Vagina (tissue), 2 donors: ENCODE measurements around the gene PRKAG2. TPM values are rescaled to one million over a fixed set of nuclear protein-coding genes. Genes with fewer than 3 reads are reported as not detected.

ENCODE experiments used
- DNase-seq, 2 donors: peaks; one replicate each; pipeline ENCODE4 v3.0.0-alpha.2; 2017; ENCODE audit errors: extremely low spot score in 2 of 2
- H3K27ac ChIP-seq: fragments of 200-600 bp; sonication (generic); one replicate; pipeline ENCODE4 v1.5.1; 2019
- H3K27me3 ChIP-seq: fragments of 200-600 bp; sonication (generic); one replicate; pipeline ENCODE4 v1.5.1; 2019
- H3K36me3 ChIP-seq, 2 donors: fragments of 200-600 bp; sonication (generic); one replicate each; pipeline ENCODE4 v1.5.1; 2017 to 2019
- H3K4me1 ChIP-seq: fragments of 200-600 bp; sonication (generic); one replicate; pipeline ENCODE4 v1.5.1; 2019
- H3K4me3 ChIP-seq, 2 donors: fragments of 200-600 bp; sonication (generic); 1 replicate in 1 of 2; 2 replicates in 1 of 2; pipeline ENCODE4 v1.5.1; 2016 to 2019
- H3K9me3 ChIP-seq: fragments of 200-600 bp; sonication (generic); one replicate; pipeline ENCODE4 v1.5.1; 2019
- POLR2A ChIP-seq, 2 donors: fragments of 450-650 bp; IDR thresholded peaks; one replicate each; pipeline ENCODE4 v1.6.1; 2017; ENCODE audit warnings: antibody characterized with exemption in 2 of 2, mild to moderate bottlenecking in 2 of 2, moderate library complexity in 2 of 2
- POLR2AphosphoS5 ChIP-seq, 2 donors: sonication (generic); formaldehyde crosslinking; IDR thresholded peaks; one replicate each; pipeline ENCODE4 v1.9.0; 2017; ENCODE audit warnings: antibody characterized with exemption in 2 of 2, mild to moderate bottlenecking in 2 of 2, low read depth in 1 of 2; ENCODE audit not compliant: insufficient read depth in 1 of 2
- intact Hi-C: fragments of 100-400 bp; cut with DNase I; formaldehyde crosslinking; loops from one replicate; pipeline ENCODE4 v1.15.1; 2023
- total RNA-seq: library from RNA; depleted of rRNA; stranded (reverse); fragments of >200 nt; gene quantifications from one replicate; pipeline ENCODE4 v1.2.3, GENCODE V29; 2016
- TF ChIP-seq, protein P1 (sequence below), 3 experiments: fragments of 450-650 bp in 2 of 3; fragments of 200-600 bp in 1 of 3; sonication (generic) in 1 of 3; IDR thresholded peaks; one replicate each; pipeline ENCODE4 v1.5.1; 2017 to 2019; ENCODE audit warnings: antibody characterized with exemption in 3 of 3, mild to moderate bottlenecking in 2 of 3, moderate library complexity in 2 of 3

Gene PRKAG2
- total RNA-seq, 1 donor from 2014 or later = 25.0 TPM

DNA sequence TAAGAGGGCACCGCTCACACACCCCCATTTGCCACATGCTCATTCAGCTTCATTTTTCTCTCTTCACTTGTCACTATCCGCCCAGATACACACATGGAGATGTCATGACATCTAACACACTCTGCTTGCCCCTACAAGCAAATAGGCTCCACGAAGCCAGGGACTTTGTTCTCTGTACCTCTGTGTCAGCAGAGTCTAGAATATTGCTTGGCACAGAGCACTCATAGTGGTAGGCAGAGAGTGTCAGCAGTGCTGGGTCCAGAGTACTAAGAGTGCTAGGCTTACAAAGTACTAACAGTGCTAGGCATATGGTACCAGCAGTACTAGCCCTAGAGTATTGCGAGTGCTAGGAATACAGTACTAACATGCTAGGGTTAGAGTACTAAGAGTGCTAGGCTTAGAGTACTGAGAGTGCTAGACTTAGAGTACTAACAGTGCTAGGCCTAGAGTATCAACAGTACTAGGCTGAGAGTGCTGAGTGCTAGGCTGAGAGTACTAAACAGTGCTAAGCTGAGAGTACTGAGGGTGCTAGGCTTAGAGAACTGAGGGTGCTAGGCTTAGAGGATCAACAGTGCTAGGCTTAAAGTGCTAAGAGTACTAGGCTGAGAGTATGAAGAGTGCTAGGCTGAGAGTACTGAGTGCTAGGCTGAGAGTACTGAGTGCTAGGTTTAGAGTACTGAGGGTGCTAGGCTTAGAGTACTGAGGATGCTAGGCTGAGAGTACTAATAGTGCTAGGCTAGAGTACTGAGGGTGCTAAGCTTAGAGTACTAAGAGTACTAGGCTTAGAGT is 166.1 kb downstream of the PRKAG2 start:
- H3K4me3 ChIP-seq = no peak overlapping the region
- intact Hi-C loops = no loop called here
- no peak for DNase-seq
- H3K36me3 ChIP-seq = no peaks in the 10 kb centered on the region
- no peaks in the 10 kb centered on the region for H3K9me3 ChIP-seq
- H3K27ac ChIP-seq = no peak overlapping the region
- TF ChIP-seq POLR2A (IDR thresholded peaks at IDR 0.05) (no peak), POLR2AphosphoS5 (IDR thresholded peaks at IDR 0.05; ENCODE audit: insufficient read depth in 1 of 2, low read depth in 1 of 2) (no peak)
- TF ChIP-seq, protein P1, sequence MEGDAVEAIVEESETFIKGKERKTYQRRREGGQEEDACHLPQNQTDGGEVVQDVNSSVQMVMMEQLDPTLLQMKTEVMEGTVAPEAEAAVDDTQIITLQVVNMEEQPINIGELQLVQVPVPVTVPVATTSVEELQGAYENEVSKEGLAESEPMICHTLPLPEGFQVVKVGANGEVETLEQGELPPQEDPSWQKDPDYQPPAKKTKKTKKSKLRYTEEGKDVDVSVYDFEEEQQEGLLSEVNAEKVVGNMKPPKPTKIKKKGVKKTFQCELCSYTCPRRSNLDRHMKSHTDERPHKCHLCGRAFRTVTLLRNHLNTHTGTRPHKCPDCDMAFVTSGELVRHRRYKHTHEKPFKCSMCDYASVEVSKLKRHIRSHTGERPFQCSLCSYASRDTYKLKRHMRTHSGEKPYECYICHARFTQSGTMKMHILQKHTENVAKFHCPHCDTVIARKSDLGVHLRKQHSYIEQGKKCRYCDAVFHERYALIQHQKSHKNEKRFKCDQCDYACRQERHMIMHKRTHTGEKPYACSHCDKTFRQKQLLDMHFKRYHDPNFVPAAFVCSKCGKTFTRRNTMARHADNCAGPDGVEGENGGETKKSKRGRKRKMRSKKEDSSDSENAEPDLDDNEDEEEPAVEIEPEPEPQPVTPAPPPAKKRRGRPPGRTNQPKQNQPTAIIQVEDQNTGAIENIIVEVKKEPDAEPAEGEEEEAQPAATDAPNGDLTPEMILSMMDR (IDR thresholded peaks at IDR 0.05) = no peak
- H3K4me1 ChIP-seq = peaks cover 11% of the 10 kb centered on the region
- H3K27me3 ChIP-seq = no peaks in the 10 kb centered on the region

DNA sequence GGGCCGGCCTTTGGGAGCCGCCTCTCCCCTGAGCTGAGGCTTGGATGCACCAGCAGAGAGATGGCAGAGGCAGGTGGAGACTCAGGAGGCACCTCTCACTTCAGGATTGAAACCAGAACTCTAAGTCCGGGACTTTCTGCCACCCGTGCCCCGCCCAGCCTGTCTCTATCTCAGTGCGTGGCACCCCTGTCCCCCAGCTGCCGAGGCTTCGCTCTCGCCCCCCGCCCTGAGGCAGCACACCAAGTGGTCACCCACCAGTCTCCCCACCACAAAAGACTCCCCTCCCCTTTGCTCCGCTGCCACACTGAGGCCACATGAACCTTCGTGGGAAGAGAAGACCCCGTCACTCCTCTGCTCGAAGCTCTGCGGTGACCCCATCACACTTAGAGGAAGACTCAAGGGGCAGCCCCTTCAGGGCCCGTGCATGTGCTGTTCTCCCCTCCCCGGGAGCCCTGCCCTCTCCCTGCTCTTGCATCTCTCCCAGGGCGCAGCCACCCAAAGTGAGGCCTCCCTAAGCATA is 166.7 kb downstream of the PRKAG2 start:
- TF ChIP-seq POLR2AphosphoS5 (IDR thresholded peaks at IDR 0.05; ENCODE audit: insufficient read depth in 1 of 2, low read depth in 1 of 2) (no peak), POLR2A (IDR thresholded peaks at IDR 0.05) (no peak)
- TF ChIP-seq, protein P1 (IDR thresholded peaks at IDR 0.05) = no peak
- Histone ChIP-seq H3K36me3 (no peaks in the 10 kb centered on the region), H3K9me3 (no peaks in the 10 kb centered on the region), H3K27ac (no peak overlapping the region), H3K4me3 (no peak overlapping the region), H3K4me1 (peaks cover 18% of the 10 kb centered on the region), H3K27me3 (no peaks in the 10 kb centered on the region)
- intact Hi-C loops = no loop called here
- DNase-seq = no peak

DNA sequence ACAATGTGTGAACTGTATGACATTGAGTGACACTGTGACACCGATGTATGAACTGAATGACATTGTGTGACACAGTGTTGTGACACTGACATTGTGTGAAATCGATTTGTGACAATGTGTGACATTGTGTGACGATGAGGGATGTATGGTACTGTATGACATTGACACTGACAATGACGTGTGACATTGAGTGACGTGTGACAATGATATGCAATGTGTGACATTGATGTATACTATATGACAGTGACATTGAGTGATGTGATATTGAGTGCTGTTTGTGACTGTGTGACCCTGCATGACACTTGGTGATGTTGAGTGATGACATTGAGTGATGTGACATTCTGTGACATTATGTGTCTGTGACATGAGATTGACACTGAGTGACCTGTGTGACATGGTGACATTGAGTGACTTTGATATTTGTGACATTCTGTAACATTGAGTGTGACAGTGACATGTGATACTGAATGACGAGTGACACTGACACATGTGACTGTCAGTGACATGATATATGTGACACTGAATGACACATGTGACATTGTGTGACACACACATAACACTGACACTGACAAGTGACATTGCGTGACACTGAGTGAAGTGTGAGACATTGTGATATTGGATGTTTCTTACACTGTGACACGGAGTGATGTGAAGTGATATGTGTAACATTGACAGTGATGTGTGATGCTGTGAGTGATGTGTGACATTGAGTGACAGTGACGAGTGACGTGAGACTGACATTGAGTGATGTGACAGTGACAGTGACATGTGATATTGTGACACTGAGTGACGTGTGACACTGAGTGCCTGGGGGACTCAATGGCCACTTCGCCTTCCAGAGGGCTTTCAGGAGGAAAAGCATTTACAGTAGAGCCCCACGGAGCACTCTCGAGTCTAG is 167.5 kb downstream of the PRKAG2 start:
- H3K27me3 ChIP-seq = no peaks in the 10 kb centered on the region
- H3K36me3 ChIP-seq = no peaks in the 10 kb centered on the region
- no peak overlapping the region for H3K27ac ChIP-seq
- H3K4me1 ChIP-seq = peaks cover 18% of the 10 kb centered on the region
- TF ChIP-seq POLR2A (IDR thresholded peaks at IDR 0.05) = no peak
- TF ChIP-seq, protein P1 (IDR thresholded peaks at IDR 0.05) = no peak
- no peak overlapping the region for H3K4me3 ChIP-seq
- H3K9me3 ChIP-seq = no peaks in the 10 kb centered on the region
- intact Hi-C loops = no loop called here
- DNase-seq = no peak

DNA sequence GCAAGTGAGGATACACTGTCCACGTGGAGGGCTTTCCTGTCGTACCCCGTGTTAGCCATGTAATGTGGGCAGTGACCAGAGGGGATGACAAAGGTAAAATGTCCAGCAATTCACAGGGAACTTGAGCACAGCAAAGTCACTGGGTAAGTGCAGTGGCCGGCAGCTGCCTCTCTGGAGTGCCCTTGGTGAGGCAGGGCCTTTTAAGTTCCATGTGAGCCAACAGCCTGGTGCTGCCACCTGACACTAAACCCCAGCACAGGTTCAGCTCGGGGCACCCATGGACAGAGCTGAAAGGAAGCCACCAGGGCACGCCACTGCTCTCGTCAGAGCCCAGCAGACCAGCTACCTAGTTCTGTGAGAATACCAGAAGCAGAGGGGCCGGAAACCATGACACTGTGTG is 168.3 kb downstream of the PRKAG2 start:
- intact Hi-C loops = no loop called here
- no peaks in the 10 kb centered on the region for H3K36me3 ChIP-seq
- peaks cover 18% of the 10 kb centered on the region for H3K4me1 ChIP-seq
- no peaks in the 10 kb centered on the region for H3K27me3 ChIP-seq
- H3K9me3 ChIP-seq = no peaks in the 10 kb centered on the region
- TF ChIP-seq POLR2A (IDR thresholded peaks at IDR 0.05) (no peak), POLR2AphosphoS5 (IDR thresholded peaks at IDR 0.05; ENCODE audit: insufficient read depth in 1 of 2, low read depth in 1 of 2) (no peak)
- TF ChIP-seq, protein P1 (IDR thresholded peaks at IDR 0.05) = no peak
- no peak overlapping the region for H3K27ac ChIP-seq
- H3K4me3 ChIP-seq = no peak overlapping the region
- no peak for DNase-seq
